ENCODE measurements around the gene KRTAP10-12.

The KRTAP10-12 gene

DNA sequence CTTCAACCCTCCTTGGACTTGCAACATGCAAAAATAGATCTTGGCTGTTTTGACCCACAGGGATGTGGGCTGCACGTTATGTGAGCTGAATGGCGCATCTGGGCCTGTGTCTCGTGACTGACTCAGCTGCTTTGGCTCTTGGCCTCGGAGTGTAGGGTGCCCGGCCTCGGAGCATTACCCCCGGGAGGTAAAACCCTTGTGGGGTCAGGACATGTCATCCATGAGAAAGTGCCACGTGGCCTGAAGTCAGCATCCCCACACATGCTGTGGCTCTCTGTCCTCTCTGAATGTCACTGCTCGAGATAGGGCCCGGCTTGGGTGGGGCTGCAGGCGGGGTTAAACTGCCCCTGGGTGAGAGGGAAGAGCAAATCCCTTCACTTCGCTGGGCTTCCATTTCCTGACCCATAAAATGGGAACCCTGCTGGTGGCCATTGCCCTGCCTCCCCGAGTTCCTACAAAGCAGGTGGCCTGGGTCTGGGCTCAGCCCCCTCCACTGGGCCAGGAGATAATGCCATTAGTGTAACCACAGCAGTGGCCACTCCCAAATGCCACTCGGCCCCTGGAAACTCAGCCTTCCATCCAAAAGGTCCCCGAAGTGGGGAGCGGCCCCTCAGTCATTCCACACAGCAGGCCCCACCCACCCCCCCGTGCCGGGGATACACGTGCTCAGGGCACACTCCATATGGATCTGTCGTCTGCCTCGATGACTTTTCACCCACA is 37.2 kb downstream of the KRTAP10-12 start:
- H3K9me3 Mint-ChIP-seq: no peaks in the 10 kb centered on the region
- no peak overlapping the region for H3K27ac Mint-ChIP-seq
- H3K27me3 Mint-ChIP-seq (ENCODE audit: low read depth): peaks cover 5% of the 10 kb centered on the region
- H3K4me3 Mint-ChIP-seq: no peak overlapping the region
- H3K36me3 Mint-ChIP-seq (ENCODE audit: low read depth): no peaks in the 10 kb centered on the region
- H3K4me1 Mint-ChIP-seq (ENCODE audit: low read depth): no peaks in the 10 kb centered on the region
- no peak for DNase-seq (ENCODE audit: low spot score)

DNA sequence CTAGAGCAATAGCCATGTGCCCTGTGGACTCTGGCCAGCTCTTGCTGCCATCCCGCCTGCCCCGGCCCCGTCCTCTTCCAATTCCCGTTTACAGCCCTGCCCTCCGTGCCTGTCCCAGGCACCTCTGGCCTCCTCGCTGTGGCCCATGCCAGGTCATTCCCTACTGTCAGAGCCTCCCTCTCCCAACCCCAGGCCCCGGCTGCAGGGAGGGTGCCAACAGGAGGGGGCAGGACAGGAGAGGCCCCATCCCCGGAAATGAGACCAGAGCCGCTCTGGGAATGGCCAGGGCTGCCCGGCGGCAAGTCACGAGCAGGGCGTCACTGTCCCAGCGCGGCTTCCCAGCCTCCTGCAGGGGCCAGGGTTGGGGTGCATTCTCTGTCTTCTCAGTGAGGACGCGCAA is 37.9 kb downstream of the KRTAP10-12 start:
- H3K4me1 Mint-ChIP-seq (ENCODE audit: low read depth): no peaks in the 10 kb centered on the region
- H3K4me3 Mint-ChIP-seq: no peak overlapping the region
- peaks cover 6% of the 10 kb centered on the region for H3K27me3 Mint-ChIP-seq (ENCODE audit: low read depth)
- no peaks in the 10 kb centered on the region for H3K36me3 Mint-ChIP-seq (ENCODE audit: low read depth)
- H3K9me3 Mint-ChIP-seq: no peaks in the 10 kb centered on the region
- no peak for DNase-seq (ENCODE audit: low spot score)
- no peak overlapping the region for H3K27ac Mint-ChIP-seq

DNA sequence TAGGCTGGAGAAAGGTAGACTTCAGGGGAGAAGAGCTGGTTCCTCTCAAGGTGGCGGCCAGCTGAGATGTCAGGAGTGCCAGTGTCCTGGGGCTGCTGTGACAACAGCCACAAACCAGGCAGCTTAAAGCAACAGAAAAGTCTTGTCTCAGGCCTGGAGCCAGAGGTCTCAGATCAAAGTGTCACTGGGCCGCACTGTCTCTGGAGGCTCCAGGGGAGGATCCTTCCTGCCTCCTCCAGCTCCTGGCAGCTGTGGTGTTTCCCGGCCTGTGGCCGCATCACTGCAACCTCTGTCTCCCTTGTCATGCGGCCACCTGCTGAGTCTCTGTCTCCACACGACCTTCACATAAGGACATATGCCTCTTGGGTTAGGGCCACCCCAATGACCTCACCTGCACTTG is 38.8 kb downstream of the KRTAP10-12 start:
- peaks cover 11% of the 10 kb centered on the region for H3K27me3 Mint-ChIP-seq (ENCODE audit: low read depth)
- H3K4me3 Mint-ChIP-seq: no peak overlapping the region
- no peaks in the 10 kb centered on the region for H3K36me3 Mint-ChIP-seq (ENCODE audit: low read depth)
- H3K9me3 Mint-ChIP-seq: no peaks in the 10 kb centered on the region
- H3K4me1 Mint-ChIP-seq (ENCODE audit: low read depth): no peaks in the 10 kb centered on the region
- no peak overlapping the region for H3K27ac Mint-ChIP-seq
- DNase-seq (ENCODE audit: low spot score): no peak

DNA sequence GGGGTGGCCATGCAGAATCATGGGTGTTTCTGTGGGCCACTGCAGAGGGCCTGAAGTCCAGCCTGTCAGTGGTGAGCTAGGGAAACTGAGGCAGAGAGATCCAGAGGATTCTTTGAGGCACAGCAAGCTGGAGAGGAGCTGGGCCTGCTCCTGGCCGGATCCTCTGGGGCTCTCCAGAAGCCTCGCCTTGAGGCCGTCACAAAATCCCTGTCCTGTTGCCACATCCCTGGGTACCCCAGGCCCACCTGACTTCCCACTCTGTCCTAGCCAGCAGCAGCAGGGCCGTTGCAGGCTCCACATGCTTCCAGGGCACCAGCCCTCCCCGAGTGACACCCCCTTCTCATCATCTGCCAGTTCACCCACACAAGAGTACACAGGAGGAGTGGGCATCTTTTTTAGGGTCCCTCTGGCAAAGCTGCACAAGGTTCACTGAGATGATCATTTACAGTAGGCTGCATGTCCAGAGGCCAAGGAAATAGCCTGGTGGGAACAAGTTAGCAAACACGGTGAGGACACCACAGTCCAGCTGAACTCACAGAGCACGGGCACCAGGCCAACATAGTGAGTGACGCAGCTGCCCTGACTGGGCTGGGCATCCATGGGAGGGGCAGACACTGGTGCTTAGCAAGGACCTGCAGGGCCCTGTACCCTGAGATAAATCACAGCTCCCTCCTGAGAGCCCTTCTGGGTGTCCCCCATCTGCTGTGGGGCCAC is 39.5 kb downstream of the KRTAP10-12 start:
- no peaks in the 10 kb centered on the region for H3K36me3 Mint-ChIP-seq (ENCODE audit: low read depth)
- H3K27ac Mint-ChIP-seq: no peak overlapping the region
- H3K9me3 Mint-ChIP-seq: no peaks in the 10 kb centered on the region

DNA sequence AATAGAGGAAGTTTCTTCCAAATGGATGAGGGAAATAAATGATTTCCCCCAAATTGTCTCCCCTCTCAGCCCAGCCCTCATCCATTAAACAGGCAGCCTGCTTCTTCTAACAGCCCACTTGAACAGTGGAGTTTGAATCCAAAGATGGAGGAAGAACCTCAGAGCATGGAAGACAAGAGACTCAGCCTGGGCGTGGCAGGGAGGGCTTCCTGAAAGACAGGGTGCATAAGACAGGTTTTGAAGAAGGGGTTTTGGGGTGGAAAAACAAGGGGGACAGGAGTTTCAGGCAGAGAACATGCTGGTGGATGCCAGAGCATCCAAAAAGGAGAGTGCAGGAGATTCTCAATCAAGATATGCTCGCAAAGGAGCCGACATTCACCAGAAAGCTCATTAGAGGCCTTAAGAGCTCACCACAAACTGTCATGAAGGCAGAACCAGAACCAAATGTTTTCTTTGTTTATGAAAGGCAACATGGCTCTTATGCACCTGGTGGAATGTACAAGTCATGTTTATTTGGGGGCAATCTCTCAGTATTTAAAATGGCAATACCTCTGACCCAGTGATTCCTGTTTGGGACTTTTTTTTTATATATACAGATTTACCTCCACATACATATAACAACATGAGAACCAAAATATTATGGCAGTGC is 40.9 kb downstream of the KRTAP10-12 start:
- Mint-ChIP-seq H3K4me1 (ENCODE audit: low read depth) (no peaks in the 10 kb centered on the region), H3K36me3 (ENCODE audit: low read depth) (no peaks in the 10 kb centered on the region), H3K4me3 (no peak overlapping the region), H3K27me3 (ENCODE audit: low read depth) (peaks cover 19% of the 10 kb centered on the region), H3K27ac (no peak overlapping the region), H3K9me3 (no peaks in the 10 kb centered on the region)
- no peak for DNase-seq (ENCODE audit: low spot score)

More for the DNA sequence above, 39.5 kb downstream of the KRTAP10-12 start:
- H3K4me1 Mint-ChIP-seq (ENCODE audit: low read depth): no peaks in the 10 kb centered on the region
- peaks cover 14% of the 10 kb centered on the region for H3K27me3 Mint-ChIP-seq (ENCODE audit: low read depth)
- no peak overlapping the region for H3K4me3 Mint-ChIP-seq
- no peak for DNase-seq (ENCODE audit: low spot score)

DNA sequence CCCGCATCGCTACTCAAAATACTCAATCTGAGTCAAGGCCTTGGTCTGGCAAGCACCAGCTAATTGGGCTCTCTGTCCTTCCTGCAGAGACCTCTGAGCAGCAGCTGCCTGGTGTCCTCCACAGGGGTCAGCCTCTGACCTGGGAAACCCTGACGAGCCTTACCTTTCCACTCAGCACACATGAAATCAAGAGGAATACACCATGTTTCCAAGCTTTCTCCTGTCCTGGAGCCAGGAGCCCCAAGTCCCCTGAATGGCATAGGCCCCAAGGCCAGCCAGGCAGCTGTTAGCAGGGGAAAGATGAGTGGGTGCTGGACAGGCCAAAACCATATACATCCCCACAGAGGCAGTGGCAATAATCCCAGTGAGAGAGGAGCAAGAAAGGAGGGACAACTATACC is 41.6 kb downstream of the KRTAP10-12 start:
- no peaks in the 10 kb centered on the region for H3K36me3 Mint-ChIP-seq (ENCODE audit: low read depth)
- peaks cover 21% of the 10 kb centered on the region for H3K27me3 Mint-ChIP-seq (ENCODE audit: low read depth)
- no peak overlapping the region for H3K4me3 Mint-ChIP-seq
- H3K9me3 Mint-ChIP-seq: no peaks in the 10 kb centered on the region
- no peaks in the 10 kb centered on the region for H3K4me1 Mint-ChIP-seq (ENCODE audit: low read depth)
- no peak overlapping the region for H3K27ac Mint-ChIP-seq
- DNase-seq (ENCODE audit: low spot score): no peak

DNA sequence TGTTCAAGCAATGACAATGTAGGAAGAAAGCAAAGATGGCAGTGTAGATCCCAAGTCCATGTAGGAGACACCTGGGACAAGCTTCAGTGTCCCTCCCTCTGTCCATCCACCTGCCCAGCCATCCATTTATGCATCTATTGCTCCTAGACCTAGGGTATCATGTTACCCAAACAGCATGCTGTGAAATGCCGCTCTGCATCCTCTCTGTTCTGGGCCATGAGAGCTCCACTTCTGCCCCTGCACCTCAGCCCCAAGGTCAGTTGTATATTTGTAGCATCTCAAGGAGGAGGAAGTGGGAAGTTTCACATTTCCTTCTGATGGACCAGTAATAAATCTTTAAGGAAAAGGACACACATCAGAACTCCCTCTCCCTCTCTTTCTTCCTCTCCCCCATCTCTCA is 42.3 kb downstream of the KRTAP10-12 start:
- Mint-ChIP-seq H3K36me3 (ENCODE audit: low read depth) (no peaks in the 10 kb centered on the region), H3K4me1 (ENCODE audit: low read depth) (no peaks in the 10 kb centered on the region), H3K27me3 (ENCODE audit: low read depth) (peaks cover 21% of the 10 kb centered on the region), H3K27ac (no peak overlapping the region), H3K9me3 (no peaks in the 10 kb centered on the region), H3K4me3 (no peak overlapping the region)
- no peak for DNase-seq (ENCODE audit: low spot score)

DNA sequence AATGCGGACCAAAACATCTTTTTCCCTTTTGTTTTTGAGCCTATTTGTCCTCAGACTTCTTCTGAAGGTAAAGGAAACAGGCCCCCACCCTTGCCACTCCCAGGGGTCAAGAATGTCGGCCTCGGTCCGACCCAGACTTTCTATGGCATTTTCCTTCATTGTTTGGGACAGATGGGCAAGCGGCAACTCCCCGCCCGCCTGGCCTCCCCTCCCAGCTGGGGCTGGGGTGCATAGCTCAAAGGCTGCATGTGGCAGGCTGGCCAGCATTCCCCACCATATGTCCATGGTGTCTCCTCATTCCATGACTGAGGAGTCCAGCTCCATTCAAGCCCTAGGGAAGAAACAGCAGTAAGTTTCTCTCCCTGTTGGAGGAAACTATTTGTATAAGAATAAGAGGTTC is 43.8 kb downstream of the KRTAP10-12 start:
- DNase-seq (ENCODE audit: low spot score): no peak
- H3K27me3 Mint-ChIP-seq (ENCODE audit: low read depth): peaks cover 21% of the 10 kb centered on the region
- H3K4me3 Mint-ChIP-seq: no peak overlapping the region
- H3K36me3 Mint-ChIP-seq (ENCODE audit: low read depth): no peaks in the 10 kb centered on the region
- no peaks in the 10 kb centered on the region for H3K4me1 Mint-ChIP-seq (ENCODE audit: low read depth)
- no peak overlapping the region for H3K27ac Mint-ChIP-seq
- no peaks in the 10 kb centered on the region for H3K9me3 Mint-ChIP-seq

DNA sequence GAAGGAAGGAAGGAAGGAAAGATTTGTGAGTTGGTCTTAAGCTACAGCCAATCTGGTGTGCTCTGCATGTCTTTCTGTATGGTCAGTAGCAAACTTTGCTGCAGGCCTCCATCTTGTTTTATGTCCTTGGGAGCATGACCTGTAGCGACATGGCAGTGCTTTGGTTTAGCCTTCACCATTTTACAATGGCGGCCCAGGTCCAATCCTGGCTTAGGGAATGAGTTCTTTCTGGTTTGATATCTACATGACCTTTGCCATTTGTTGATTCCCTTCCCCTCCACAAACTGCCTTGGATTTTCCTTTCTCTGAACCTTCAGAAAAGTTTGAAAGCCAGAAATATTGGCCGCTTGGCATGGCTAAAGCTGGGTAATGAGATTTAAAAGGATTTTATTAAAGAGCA is 44.9 kb downstream of the KRTAP10-12 start:
- Mint-ChIP-seq H3K27ac (no peak overlapping the region), H3K36me3 (ENCODE audit: low read depth) (no peaks in the 10 kb centered on the region), H3K27me3 (ENCODE audit: low read depth) (peaks cover 21% of the 10 kb centered on the region), H3K4me3 (no peak overlapping the region), H3K4me1 (ENCODE audit: low read depth) (no peaks in the 10 kb centered on the region), H3K9me3 (no peaks in the 10 kb centered on the region)
- DNase-seq (ENCODE audit: low spot score): no peak

DNA sequence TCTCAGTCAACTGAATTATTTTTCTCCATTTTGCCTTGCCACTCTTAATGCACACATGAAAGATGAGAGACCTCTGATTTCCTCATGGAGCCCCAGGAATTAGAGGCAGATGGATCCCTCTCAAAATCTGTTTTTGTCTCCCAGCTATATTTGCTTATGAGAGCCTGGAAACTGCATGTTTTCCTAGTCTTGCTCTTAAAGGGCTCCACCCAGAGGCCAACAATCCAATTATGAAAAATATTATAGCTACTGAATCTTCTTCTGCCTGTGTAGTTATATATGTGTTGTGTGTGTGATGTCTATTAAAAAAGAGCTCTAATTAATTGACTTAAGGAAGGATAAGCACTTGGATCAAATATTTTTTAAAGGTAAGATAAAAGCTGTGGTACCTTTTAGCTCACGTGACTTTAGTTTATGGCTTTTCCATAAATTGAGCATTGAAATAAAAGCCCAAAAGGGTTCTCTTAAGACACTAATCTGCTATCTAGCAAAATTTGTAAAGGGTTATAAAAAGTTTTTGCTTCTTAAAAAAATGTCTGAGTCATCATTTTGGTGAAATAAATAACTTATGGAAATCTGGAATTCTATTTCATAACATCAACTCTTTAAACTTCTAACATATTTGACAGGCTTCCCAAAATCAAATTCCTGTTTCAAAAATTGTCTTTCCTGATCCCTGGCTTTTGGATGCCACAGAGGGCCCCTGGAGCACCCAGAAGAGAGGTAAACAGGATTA is 45.6 kb downstream of the KRTAP10-12 start:
- Mint-ChIP-seq H3K9me3 (no peaks in the 10 kb centered on the region), H3K4me3 (no peak overlapping the region), H3K27ac (no peak overlapping the region), H3K27me3 (ENCODE audit: low read depth) (peaks cover 18% of the 10 kb centered on the region), H3K4me1 (ENCODE audit: low read depth) (no peaks in the 10 kb centered on the region), H3K36me3 (ENCODE audit: low read depth) (no peaks in the 10 kb centered on the region)
- no peak for DNase-seq (ENCODE audit: low spot score)

Measured in T-helper 2 cell treated with Interferon-gamma antibody and Interleukin-4, amounts not matched to agents 5 μg/mL and 100 μg/mL, for 36 hours (primary cell).